GM23338 (cell line): ENCODE measurements around the gene RPP21. TPM values are rescaled to one million over a fixed set of nuclear protein-coding genes. Genes with fewer than 3 reads are reported as not detected.
A peak's percentile ranks its signal among the peaks of the same experiment; 100 is the strongest.

ENCODE experiments used
- ATAC-seq: fragments of 200-7000 bp; cut with Tn5 transposase; 3 replicates; pipeline ENCODE4 v1.9.1; 2020
- DNase-seq: peaks from one replicate; pipeline ENCODE4 v3.0.0-alpha.2; 2015; ENCODE audit warnings: low spot score
- H2AFZ ChIP-seq: fragments of 200-600 bp; sonication (generic); 2 replicates; pipeline ENCODE4 v1.8.0; 2016; ENCODE audit warnings: antibody characterized with exemption, mild to moderate bottlenecking, moderate library complexity
- H3F3A ChIP-seq: fragments of 200-600 bp; sonication (generic); replicated peaks from 2 replicates; pipeline ENCODE4 v1.8.0; 2017; ENCODE audit warnings: antibody characterized with exemption, mixed run types, low read depth
- H3K27ac ChIP-seq: fragments of 200-600 bp; sonication (generic); 2 replicates; pipeline ENCODE4 v1.6.1; 2016; ENCODE audit warnings: low read depth
- H3K27me3 ChIP-seq: fragments of 200-600 bp; sonication (generic); 2 replicates; pipeline ENCODE4 v1.8.0; 2016; ENCODE audit warnings: mild to moderate bottlenecking, mixed run types, moderate library complexity; ENCODE audit not compliant: insufficient read depth
- H3K36me3 ChIP-seq: fragments of 200-600 bp; sonication (generic); 2 replicates; pipeline ENCODE4 v1.8.0; 2016; ENCODE audit warnings: mild to moderate bottlenecking; ENCODE audit not compliant: insufficient read depth
- H3K4me1 ChIP-seq: fragments of 200-600 bp; sonication (generic); 2 replicates; pipeline ENCODE4 v1.8.0; 2016; ENCODE audit warnings: mild to moderate bottlenecking, moderate library complexity; ENCODE audit not compliant: insufficient read depth
- H3K4me2 ChIP-seq: fragments of 200-600 bp; sonication (generic); 2 replicates; pipeline ENCODE4 v1.7.1; 2017; ENCODE audit warnings: mixed run types
- H3K4me3 ChIP-seq: fragments of 200-600 bp; sonication (generic); 2 replicates; pipeline ENCODE4 v1.6.1; 2016; ENCODE audit warnings: mixed run types
- H3K79me2 ChIP-seq: fragments of 200-600 bp; sonication (generic); replicated peaks from 2 replicates; pipeline ENCODE4 v1.8.0; 2017; ENCODE audit warnings: mild to moderate bottlenecking; ENCODE audit not compliant: insufficient read depth
- H3K9me2 ChIP-seq: fragments of 200-600 bp; sonication (generic); 2 replicates; pipeline ENCODE4 v1.8.0; 2017; ENCODE audit not compliant: insufficient read depth
- H4K20me1 ChIP-seq: fragments of 200-600 bp; sonication (generic); replicated peaks from 2 replicates; pipeline ENCODE4 v1.8.0; 2017; ENCODE audit warnings: mild to moderate bottlenecking; ENCODE audit not compliant: insufficient read depth
- H3K27ac Mint-ChIP-seq: 2 replicates; pipeline ENCODE4 v1.8.0; 2020; ENCODE audit warnings: inconsistent platforms, mild to moderate bottlenecking, moderate library complexity, mixed read lengths
- H3K27me3 Mint-ChIP-seq: 3 replicates; pipeline ENCODE4 v1.8.0; 2022; ENCODE audit warnings: low read depth, mild to moderate bottlenecking, moderate library complexity, mixed read lengths, inconsistent platforms; ENCODE audit not compliant: insufficient read depth, poor library complexity
- H3K36me3 Mint-ChIP-seq: 3 replicates; pipeline ENCODE4 v1.8.0; 2021; ENCODE audit warnings: low read depth, mild to moderate bottlenecking, inconsistent platforms, moderate library complexity, mixed read lengths
- H3K4me1 Mint-ChIP-seq: 3 replicates; pipeline ENCODE4 v1.8.0; 2020; ENCODE audit warnings: mild to moderate bottlenecking, inconsistent platforms, mixed read lengths
- H3K4me3 Mint-ChIP-seq: 3 replicates; pipeline ENCODE4 v1.8.0; 2021; ENCODE audit warnings: moderate library complexity, mild to moderate bottlenecking, inconsistent platforms, mixed read lengths
- H3K9me3 Mint-ChIP-seq: 3 replicates; pipeline ENCODE4 v1.8.0; 2020; ENCODE audit warnings: moderate library complexity, mild to moderate bottlenecking, inconsistent platforms, mixed read lengths
- EZH2phosphoT487 ChIP-seq: fragments of 200-600 bp; sonication (generic); IDR thresholded peaks from one replicate; pipeline ENCODE4 v1.8.1; 2018; ENCODE audit warnings: antibody characterized with exemption; ENCODE audit not compliant: unreplicated experiment
- NANOG ChIP-seq: IDR thresholded peaks from 2 replicates; pipeline ENCODE4 v1.6.1; 2016; ENCODE audit warnings: antibody characterized with exemption, borderline replicate concordance
- POLR2AphosphoS5 ChIP-seq: IDR thresholded peaks from 2 replicates; pipeline ENCODE4 v1.6.1; 2016; ENCODE audit warnings: antibody characterized with exemption, low read depth
- ZNF114 ChIP-seq: fragments of 250-450 bp; sonication (Bioruptor Pico); IDR thresholded peaks from 2 replicates; pipeline ENCODE4 v1.5.0; 2020; ENCODE audit warnings: mild to moderate bottlenecking, moderate library complexity
- ZNF462 ChIP-seq: fragments of 250-450 bp; sonication (Bioruptor Pico); IDR thresholded peaks from 2 replicates; pipeline ENCODE4 v1.5.0; 2020; ENCODE audit warnings: mild to moderate bottlenecking, moderate library complexity
- polyA plus RNA-seq: library from polyadenylated mRNA; unstranded; fragments of >200 nt; fragmentation: Nextera tagmentation; extraction: Ambion mirVana; gene quantifications from 2 replicates; pipeline ENCODE4 v1.2.1, GENCODE V29; 2016
- total RNA-seq: library from RNA; depleted of rRNA; stranded (reverse); fragments of >200 nt; shearing (Covaris generic); gene quantifications from 2 replicates; pipeline ENCODE4 v1.2.3, GENCODE V29; 2014
- TF ChIP-seq, protein P1 (sequence below), 2 experiments: fragments of 200-600 bp in 1 of 2; sonication (generic) in 1 of 2; conservative IDR thresholded peaks; 2 replicates each; pipeline versions ENCODE4 v1.5.1 to v1.6.1; 2016 to 2017; ENCODE audit warnings: antibody characterized with exemption in 2 of 2, low read depth in 2 of 2, mild to moderate bottlenecking in 2 of 2, moderate library complexity in 1 of 2

RPP21 gene
- total and polyA plus RNA-seq, 2 experiments from 2014 or later: 63.7 to 161 TPM

DNA sequence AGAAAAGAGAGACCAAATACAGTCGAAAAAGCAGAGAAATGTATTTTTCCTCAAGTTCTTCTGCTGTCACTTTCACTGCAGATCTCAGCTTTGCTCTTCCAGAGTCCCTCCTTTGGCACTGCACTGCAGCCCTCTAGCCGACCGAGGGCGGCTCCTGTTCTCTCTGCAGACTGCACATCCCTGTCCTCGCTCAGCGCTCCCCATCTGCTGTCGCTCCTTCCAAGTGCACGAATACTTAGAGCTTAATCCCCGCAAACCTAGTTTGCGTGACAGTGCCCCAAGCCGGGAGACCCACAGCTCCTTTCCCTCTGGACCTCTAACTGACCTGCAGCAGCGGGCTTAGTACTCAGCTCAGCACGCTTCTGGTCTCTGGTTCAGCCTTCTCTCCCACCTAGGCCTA, 15.2 kb downstream of the RPP21 start:
- H3K27me3 Mint-ChIP-seq: peaks cover 11% of the 10 kb centered on the region
- no peak overlapping the region for H3K4me2 ChIP-seq
- TF ChIP-seq NANOG: no peak
- TF ChIP-seq ZNF114 (CRISPR knock-in tag): no peak
- TF ChIP-seq, protein P1, sequence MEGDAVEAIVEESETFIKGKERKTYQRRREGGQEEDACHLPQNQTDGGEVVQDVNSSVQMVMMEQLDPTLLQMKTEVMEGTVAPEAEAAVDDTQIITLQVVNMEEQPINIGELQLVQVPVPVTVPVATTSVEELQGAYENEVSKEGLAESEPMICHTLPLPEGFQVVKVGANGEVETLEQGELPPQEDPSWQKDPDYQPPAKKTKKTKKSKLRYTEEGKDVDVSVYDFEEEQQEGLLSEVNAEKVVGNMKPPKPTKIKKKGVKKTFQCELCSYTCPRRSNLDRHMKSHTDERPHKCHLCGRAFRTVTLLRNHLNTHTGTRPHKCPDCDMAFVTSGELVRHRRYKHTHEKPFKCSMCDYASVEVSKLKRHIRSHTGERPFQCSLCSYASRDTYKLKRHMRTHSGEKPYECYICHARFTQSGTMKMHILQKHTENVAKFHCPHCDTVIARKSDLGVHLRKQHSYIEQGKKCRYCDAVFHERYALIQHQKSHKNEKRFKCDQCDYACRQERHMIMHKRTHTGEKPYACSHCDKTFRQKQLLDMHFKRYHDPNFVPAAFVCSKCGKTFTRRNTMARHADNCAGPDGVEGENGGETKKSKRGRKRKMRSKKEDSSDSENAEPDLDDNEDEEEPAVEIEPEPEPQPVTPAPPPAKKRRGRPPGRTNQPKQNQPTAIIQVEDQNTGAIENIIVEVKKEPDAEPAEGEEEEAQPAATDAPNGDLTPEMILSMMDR (conservative IDR thresholded peaks at IDR 0.05; ENCODE audit: low read depth in 2 of 2): no peak
- no peak for TF ChIP-seq EZH2phosphoT487
- H3K9me3 Mint-ChIP-seq: no peaks in the 10 kb centered on the region; the same call in 2 of the 3 replicates
- peaks cover 7% of the 10 kb centered on the region; the same call in 1 of the 2 replicates for H3K4me1 ChIP-seq
- no peaks in the 10 kb centered on the region for H3K9me2 ChIP-seq
- H3K27ac ChIP-seq: no peak overlapping the region
- no peaks in the 10 kb centered on the region for H3K36me3 Mint-ChIP-seq
- DNase-seq: peak; percentile 24
- no peaks in the 10 kb centered on the region for H4K20me1 ChIP-seq
- H3K4me3 Mint-ChIP-seq: no peak overlapping the region
- H3K79me2 ChIP-seq: no peaks in the 10 kb centered on the region
- peak; percentile 15 for ATAC-seq
- H3K4me3 ChIP-seq: no peak overlapping the region
- H3K4me1 Mint-ChIP-seq: peaks cover 5% of the 10 kb centered on the region; the same call in 2 of the 3 replicates
- peak overlapping the region; percentile 33; the same call in 1 of the 2 replicates for H2AFZ ChIP-seq
- H3K27me3 ChIP-seq: peaks cover 26% of the 10 kb centered on the region
- no peaks in the 10 kb centered on the region for H3K36me3 ChIP-seq
- H3F3A ChIP-seq: no peaks in the 10 kb centered on the region; the same call in 1 of the 2 replicates
- H3K27ac Mint-ChIP-seq: no peak overlapping the region

DNA sequence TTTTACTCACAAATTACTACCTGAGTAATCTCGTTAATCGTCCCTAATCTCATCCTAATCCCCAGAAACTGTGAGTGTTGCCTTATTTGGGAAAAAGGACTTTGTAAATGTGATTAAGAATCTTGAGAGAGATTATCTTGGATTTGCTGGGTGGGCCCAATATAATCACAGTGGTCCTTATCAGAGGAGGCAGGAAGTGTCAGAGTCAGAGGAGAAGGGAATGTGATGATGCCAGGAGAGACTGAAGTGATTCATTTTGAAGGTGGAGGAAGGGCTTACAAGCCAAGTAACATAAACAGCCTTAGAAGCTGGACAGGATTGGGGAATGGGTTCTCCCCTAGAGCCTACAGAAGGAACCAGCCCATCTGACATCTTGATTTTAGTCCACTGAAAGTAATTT, 16.7 kb downstream of the RPP21 start:
- Mint-ChIP-seq H3K4me3 (no peak overlapping the region), H3K27me3 (peaks cover 11% of the 10 kb centered on the region), H3K9me3 (no peaks in the 10 kb centered on the region; the same call in 2 of the 3 replicates), H3K4me1 (peaks cover 2% of the 10 kb centered on the region; the same call in 2 of the 3 replicates), H3K27ac (no peak overlapping the region), H3K36me3 (no peaks in the 10 kb centered on the region)
- ATAC-seq (no peak), DNase-seq (no peak)
- H3K4me1 ChIP-seq: peaks cover 4% of the 10 kb centered on the region; the same call in 1 of the 2 replicates
- H3K9me2 ChIP-seq: no peaks in the 10 kb centered on the region
- H3K27ac ChIP-seq: no peak overlapping the region
- no peaks in the 10 kb centered on the region for H4K20me1 ChIP-seq
- TF ChIP-seq POLR2AphosphoS5: no peak
- no peak overlapping the region for H3K4me3 ChIP-seq
- no peak overlapping the region for H2AFZ ChIP-seq
- H3K79me2 ChIP-seq: no peaks in the 10 kb centered on the region
- H3K36me3 ChIP-seq: no peaks in the 10 kb centered on the region
- peaks cover 26% of the 10 kb centered on the region for H3K27me3 ChIP-seq
- no peak overlapping the region for H3K4me2 ChIP-seq
- no peaks in the 10 kb centered on the region; the same call in 1 of the 2 replicates for H3F3A ChIP-seq

- no peak overlapping the region for H3K4me2 ChIP-seq
- H2AFZ ChIP-seq: no peak overlapping the region
- no peak overlapping the region for H3K27ac ChIP-seq
- DNase-seq (peak; percentile 20), ATAC-seq (peak; percentile 75)
- H3K4me3 ChIP-seq: no peak overlapping the region
- Mint-ChIP-seq H3K36me3 (no peaks in the 10 kb centered on the region), H3K27me3 (peaks cover 11% of the 10 kb centered on the region), H3K4me1 (peaks cover 2% of the 10 kb centered on the region; the same call in 1 of the 3 replicates), H3K9me3 (peaks cover 2% of the 10 kb centered on the region; the same call in 1 of the 3 replicates), H3K27ac (no peak overlapping the region), H3K4me3 (no peak overlapping the region)
- no peaks in the 10 kb centered on the region for H3K79me2 ChIP-seq
- H3K9me2 ChIP-seq: no peaks in the 10 kb centered on the region
- peaks cover 22% of the 10 kb centered on the region for H3K27me3 ChIP-seq
- H4K20me1 ChIP-seq: no peaks in the 10 kb centered on the region
- H3K4me1 ChIP-seq: peaks cover 2% of the 10 kb centered on the region; the same call in 1 of the 2 replicates
- no peaks in the 10 kb centered on the region for H3K36me3 ChIP-seq
- H3F3A ChIP-seq: no peaks in the 10 kb centered on the region
- TF ChIP-seq POLR2AphosphoS5 (no peak), NANOG (no peak), ZNF462 (CRISPR knock-in tag) (no peak)
Observed at GRCh38 chr6:30363459-30363858, 18.5 kb downstream of the RPP21 start.
